GM12801 (cell line): ENCODE data around the gene RNF212.

Source experiments
- CTCF ChIP-seq: IDR thresholded peaks from one replicate; pipeline ENCODE4 v1.5.1; 2011; ENCODE audit warnings: control low read depth; ENCODE audit not compliant: insufficient read length; ENCODE audit errors: extremely low read depth

RNF212 gene

GRCh38 chr4:1086011-1086410 is 27.4 kb downstream of the RNF212 start:
- no peak for TF ChIP-seq CTCF

- TF ChIP-seq CTCF: no peak
Observed at GRCh38 chr4:1085404-1085799, 28.0 kb downstream of the RNF212 start.

GRCh38 chr4:1084796-1085403 is 28.5 kb downstream of the RNF212 start:
- TF ChIP-seq CTCF: no peak

GRCh38 chr4:1084394-1084793 is 29.0 kb downstream of the RNF212 start:
- no peak for TF ChIP-seq CTCF

GRCh38 chr4:1082215-1083182 is 30.9 kb downstream of the RNF212 start:
- TF ChIP-seq CTCF: no peak

- TF ChIP-seq CTCF: no peak
Observed at GRCh38 chr4:1081689-1082040, 31.7 kb downstream of the RNF212 start.

- TF ChIP-seq CTCF: no peak
Observed at GRCh38 chr4:1080961-1081688, 32.2 kb downstream of the RNF212 start.
